Loucy (cell line): Measurements from ENCODE around the gene BBS2.

Experiments used
- EZH2phosphoT487 ChIP-seq: fragments of 200-600 bp; IDR thresholded peaks from 2 replicates; pipeline ENCODE4 v1.6.1; 2018; ENCODE audit warnings: antibody characterized with exemption, mild to moderate bottlenecking, moderate library complexity, borderline replicate concordance
- TF ChIP-seq, protein P1 (sequence below): fragments of 200-600 bp; sonication (generic); conservative IDR thresholded peaks from 2 replicates; pipeline ENCODE4 v1.5.1; 2014; ENCODE audit warnings: mild to moderate bottlenecking, antibody characterized with exemption, low read length

DNA sequence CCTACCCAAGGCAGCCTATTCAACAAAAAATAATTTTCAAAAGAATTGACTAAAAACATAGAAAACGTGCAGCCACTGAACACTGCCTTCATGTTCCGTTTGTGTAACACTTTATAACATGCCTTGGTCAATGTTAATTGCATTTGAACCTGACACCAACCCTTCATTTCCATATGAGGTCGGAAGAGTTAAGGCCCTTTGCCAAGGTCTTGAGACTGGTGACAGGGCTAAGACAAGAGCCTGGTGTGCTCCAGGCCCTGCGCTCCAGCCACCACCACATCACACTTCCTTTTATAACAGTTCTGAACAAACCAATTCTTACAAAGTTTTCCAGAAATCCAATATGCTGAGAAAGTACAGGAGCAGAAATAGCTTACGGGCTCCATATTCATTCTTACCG lies 4.2 kb downstream of the BBS2 start:
- TF ChIP-seq, protein P1, sequence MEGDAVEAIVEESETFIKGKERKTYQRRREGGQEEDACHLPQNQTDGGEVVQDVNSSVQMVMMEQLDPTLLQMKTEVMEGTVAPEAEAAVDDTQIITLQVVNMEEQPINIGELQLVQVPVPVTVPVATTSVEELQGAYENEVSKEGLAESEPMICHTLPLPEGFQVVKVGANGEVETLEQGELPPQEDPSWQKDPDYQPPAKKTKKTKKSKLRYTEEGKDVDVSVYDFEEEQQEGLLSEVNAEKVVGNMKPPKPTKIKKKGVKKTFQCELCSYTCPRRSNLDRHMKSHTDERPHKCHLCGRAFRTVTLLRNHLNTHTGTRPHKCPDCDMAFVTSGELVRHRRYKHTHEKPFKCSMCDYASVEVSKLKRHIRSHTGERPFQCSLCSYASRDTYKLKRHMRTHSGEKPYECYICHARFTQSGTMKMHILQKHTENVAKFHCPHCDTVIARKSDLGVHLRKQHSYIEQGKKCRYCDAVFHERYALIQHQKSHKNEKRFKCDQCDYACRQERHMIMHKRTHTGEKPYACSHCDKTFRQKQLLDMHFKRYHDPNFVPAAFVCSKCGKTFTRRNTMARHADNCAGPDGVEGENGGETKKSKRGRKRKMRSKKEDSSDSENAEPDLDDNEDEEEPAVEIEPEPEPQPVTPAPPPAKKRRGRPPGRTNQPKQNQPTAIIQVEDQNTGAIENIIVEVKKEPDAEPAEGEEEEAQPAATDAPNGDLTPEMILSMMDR = no peak
- no peak for TF ChIP-seq EZH2phosphoT487
